Endodermal cell (in vitro differentiated cells): ENCODE results near the gene CORIN. TPM values are rescaled to one million over a fixed set of nuclear protein-coding genes. Genes with fewer than 3 reads are reported as not detected.

Source experiments
- DNase-seq: peaks from one replicate; pipeline ENCODE4 v3.0.0-alpha.2; 2017
- H3K27ac ChIP-seq: 2 replicates; pipeline ENCODE4 v1.5.1; 2013; ENCODE audit warnings: mild to moderate bottlenecking, low read depth, low read length, moderate library complexity
- H3K27me3 ChIP-seq: 2 replicates; pipeline ENCODE4 v1.6.1; 2013; ENCODE audit warnings: mild to moderate bottlenecking, low read length, moderate library complexity; ENCODE audit not compliant: insufficient read depth, control insufficient read depth, poor library complexity, severe bottlenecking
- H3K36me3 ChIP-seq: 2 replicates; pipeline ENCODE4 v1.7.0; 2013; ENCODE audit warnings: mild to moderate bottlenecking, low read length, moderate library complexity; ENCODE audit not compliant: control insufficient read depth, insufficient read depth
- H3K4me1 ChIP-seq: one replicate; pipeline ENCODE4 v1.7.0; 2013; ENCODE audit warnings: low read length; ENCODE audit not compliant: control insufficient read depth, insufficient read depth
- H3K4me3 ChIP-seq: 2 replicates; pipeline ENCODE4 v1.5.1; 2013; ENCODE audit warnings: mild to moderate bottlenecking, low read length, moderate library complexity
- H3K9ac ChIP-seq: 2 replicates; pipeline ENCODE4 v1.6.1; 2013; ENCODE audit warnings: mild to moderate bottlenecking, low read length, moderate library complexity; ENCODE audit not compliant: poor library complexity, severe bottlenecking; ENCODE audit errors: extremely low read depth
- H3K9me3 ChIP-seq: 2 replicates; pipeline ENCODE4 v1.6.1; 2013; ENCODE audit warnings: mild to moderate bottlenecking, low read length, moderate library complexity; ENCODE audit not compliant: control insufficient read depth
- H3K27ac Mint-ChIP-seq: 2 replicates; pipeline ENCODE4 v1.8.0; 2020; ENCODE audit warnings: mixed read lengths
- H3K27me3 Mint-ChIP-seq: 2 replicates; pipeline ENCODE4 v1.8.0; 2021; ENCODE audit warnings: mild to moderate bottlenecking, mixed read lengths; ENCODE audit not compliant: insufficient read depth
- H3K36me3 Mint-ChIP-seq: 2 replicates; pipeline ENCODE4 v1.8.0; 2020; ENCODE audit warnings: low read depth, mixed read lengths
- H3K4me1 Mint-ChIP-seq: 2 replicates; pipeline ENCODE4 v1.8.0; 2020; ENCODE audit warnings: mixed read lengths
- H3K4me3 Mint-ChIP-seq: 2 replicates; pipeline ENCODE4 v1.8.0; 2020; ENCODE audit warnings: mild to moderate bottlenecking, moderate library complexity, mixed read lengths
- H3K9me3 Mint-ChIP-seq: 2 replicates; pipeline ENCODE4 v1.8.0; 2020; ENCODE audit warnings: mild to moderate bottlenecking, mixed read lengths
- WGBS, 2 experiments: methylation state at CpG; one replicate each; pipeline versions ENCODE4 v1.1.5 to v1.1.7; 2013; ENCODE audit warnings: missing lambda C conversion rate in 2 of 2, mixed read lengths in 1 of 2; ENCODE audit not compliant: insufficient coverage in 1 of 2, insufficient read length in 1 of 2; 5-methylcytosine and 5-hydroxymethylcytosine counted together
- total RNA-seq, 2 donors: library from RNA; stranded (reverse); fragmentation: NEBNext Ultra II Directional in 1 of 2; extraction: Animal tissue kit (Norgen Biotek cat#: 25700) in 1 of 2; gene quantifications; 2 replicates in 1 of 2; 3 replicates in 1 of 2; pipeline ENCODE4 v1.2.1, GENCODE V29; 2021
- TF ChIP-seq, protein P1 (sequence below): fragments of 200-600 bp; sonication (generic); conservative IDR thresholded peaks from 2 replicates; pipeline ENCODE4 v1.5.0; 2021; ENCODE audit warnings: antibody characterized with exemption, mild to moderate bottlenecking

The CORIN gene
- total RNA-seq, 2 donors from 2014 or later, result 0.53 TPM; not detected in 1

DNA sequence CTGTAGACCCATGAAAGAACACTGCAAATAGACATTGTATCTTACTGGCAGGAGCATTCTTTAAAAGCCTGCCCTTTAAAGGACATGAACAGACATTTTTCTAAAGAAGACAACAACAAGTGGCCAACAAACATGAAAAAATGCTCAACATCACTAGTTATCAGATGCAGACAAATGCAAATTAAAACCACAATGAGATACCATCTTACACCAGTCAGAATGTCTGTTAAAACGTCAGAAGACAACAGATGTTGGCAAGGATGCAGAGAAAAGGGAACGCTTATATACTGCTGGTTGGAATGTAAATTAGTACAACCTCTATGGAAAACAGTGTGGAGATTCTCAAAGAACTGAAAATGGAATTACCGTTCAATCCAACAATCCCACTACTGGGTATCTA is 275.6 kb downstream of the CORIN start:
- Mint-ChIP-seq H3K4me1 (no peaks in the 10 kb centered on the region), H3K4me3 (no peak overlapping the region), H3K9me3 (no peaks in the 10 kb centered on the region), H3K27me3 (no peaks in the 10 kb centered on the region), H3K36me3 (no peaks in the 10 kb centered on the region), H3K27ac (no peak overlapping the region)
- Histone ChIP-seq H3K27ac (no peak overlapping the region), H3K36me3 (no peaks in the 10 kb centered on the region), H3K4me1 (no peaks in the 10 kb centered on the region), H3K9me3 (no peaks in the 10 kb centered on the region), H3K4me3 (no peak overlapping the region), H3K27me3 (no peaks in the 10 kb centered on the region), H3K9ac (no peak overlapping the region)
- TF ChIP-seq, protein P1, sequence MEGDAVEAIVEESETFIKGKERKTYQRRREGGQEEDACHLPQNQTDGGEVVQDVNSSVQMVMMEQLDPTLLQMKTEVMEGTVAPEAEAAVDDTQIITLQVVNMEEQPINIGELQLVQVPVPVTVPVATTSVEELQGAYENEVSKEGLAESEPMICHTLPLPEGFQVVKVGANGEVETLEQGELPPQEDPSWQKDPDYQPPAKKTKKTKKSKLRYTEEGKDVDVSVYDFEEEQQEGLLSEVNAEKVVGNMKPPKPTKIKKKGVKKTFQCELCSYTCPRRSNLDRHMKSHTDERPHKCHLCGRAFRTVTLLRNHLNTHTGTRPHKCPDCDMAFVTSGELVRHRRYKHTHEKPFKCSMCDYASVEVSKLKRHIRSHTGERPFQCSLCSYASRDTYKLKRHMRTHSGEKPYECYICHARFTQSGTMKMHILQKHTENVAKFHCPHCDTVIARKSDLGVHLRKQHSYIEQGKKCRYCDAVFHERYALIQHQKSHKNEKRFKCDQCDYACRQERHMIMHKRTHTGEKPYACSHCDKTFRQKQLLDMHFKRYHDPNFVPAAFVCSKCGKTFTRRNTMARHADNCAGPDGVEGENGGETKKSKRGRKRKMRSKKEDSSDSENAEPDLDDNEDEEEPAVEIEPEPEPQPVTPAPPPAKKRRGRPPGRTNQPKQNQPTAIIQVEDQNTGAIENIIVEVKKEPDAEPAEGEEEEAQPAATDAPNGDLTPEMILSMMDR, result no peak
- WGBS, 2 experiments, result 91 to 100% methylated on average over 1 to 3 of the region's 3 CpGs
- no peak for DNase-seq

DNA sequence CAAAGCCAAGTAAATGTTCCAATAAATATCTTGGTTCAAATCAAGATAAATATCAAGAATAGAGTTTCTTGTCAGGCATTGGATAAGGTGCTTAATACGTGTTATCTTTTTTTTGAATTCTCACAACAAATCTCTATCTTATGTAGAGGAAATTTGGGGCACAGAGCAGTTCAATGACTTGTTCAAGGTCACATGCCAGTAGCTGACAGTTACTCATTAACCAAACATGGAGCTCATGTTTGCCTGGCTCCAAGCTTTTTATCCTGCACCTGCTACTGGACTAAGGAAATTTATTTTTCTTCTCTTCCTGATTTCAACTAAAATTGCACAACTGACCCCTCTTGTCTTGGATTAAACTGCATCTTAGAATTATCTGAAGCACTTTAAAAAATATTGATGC is 276.5 kb downstream of the CORIN start:
- no peaks in the 10 kb centered on the region for H3K9me3 Mint-ChIP-seq
- H3K4me3 Mint-ChIP-seq, result no peak overlapping the region
- H3K27me3 Mint-ChIP-seq, result no peaks in the 10 kb centered on the region
- no peak for DNase-seq
- H3K4me1 Mint-ChIP-seq, result no peaks in the 10 kb centered on the region
- H3K27me3 ChIP-seq, result no peaks in the 10 kb centered on the region
- H3K36me3 ChIP-seq, result no peaks in the 10 kb centered on the region
- H3K4me1 ChIP-seq, result no peaks in the 10 kb centered on the region
- no peak overlapping the region for H3K4me3 ChIP-seq
- WGBS, 2 experiments, result 85% methylated on average over 1 of the region's 1 CpG; no CpG with 5 or more reads in 1 of the 2 experiments
- no peak overlapping the region for H3K27ac Mint-ChIP-seq
- H3K9ac ChIP-seq, result no peak overlapping the region
- no peak overlapping the region for H3K27ac ChIP-seq
- H3K9me3 ChIP-seq, result no peaks in the 10 kb centered on the region
- no peaks in the 10 kb centered on the region for H3K36me3 Mint-ChIP-seq
- TF ChIP-seq, protein P1, result no peak

DNA sequence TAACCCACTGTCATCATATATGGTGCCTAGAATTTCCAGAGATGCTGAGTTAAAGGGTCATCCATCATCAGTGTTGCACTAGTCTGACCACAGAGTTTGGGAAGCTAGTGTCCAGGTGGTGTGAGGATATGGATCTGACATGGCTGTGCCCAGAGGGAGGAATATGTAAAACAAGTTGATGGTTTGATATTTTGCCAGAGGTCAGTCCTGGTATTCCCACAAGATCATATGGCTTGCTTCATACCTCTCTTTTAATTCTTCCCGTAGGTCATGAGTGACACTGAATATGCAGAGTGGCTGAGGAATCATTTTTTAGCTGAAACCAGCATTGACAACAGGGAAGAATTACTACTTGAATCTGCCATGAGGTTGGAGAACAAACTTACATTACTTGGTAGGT is 277.2 kb downstream of the CORIN start:
- TF ChIP-seq, protein P1, result no peak
- no peaks in the 10 kb centered on the region for H3K36me3 ChIP-seq
- Mint-ChIP-seq H3K4me1 (no peaks in the 10 kb centered on the region), H3K4me3 (no peak overlapping the region), H3K27ac (no peak overlapping the region), H3K27me3 (no peaks in the 10 kb centered on the region), H3K9me3 (no peaks in the 10 kb centered on the region), H3K36me3 (no peaks in the 10 kb centered on the region)
- H3K27ac ChIP-seq, result no peak overlapping the region
- no peak overlapping the region for H3K9ac ChIP-seq
- DNase-seq, result no peak
- no peaks in the 10 kb centered on the region for H3K27me3 ChIP-seq
- no peaks in the 10 kb centered on the region for H3K9me3 ChIP-seq
- H3K4me3 ChIP-seq, result no peak overlapping the region
- 93 to 100% methylated on average over 1 of the region's 1 CpG for WGBS, 2 experiments
- H3K4me1 ChIP-seq, result no peaks in the 10 kb centered on the region
